Stimulated activated CD8-positive, alpha-beta memory T cell treated with anti-CD3 and anti-CD28 coated beads, Interleukin-12 subunit alpha, Interleukin-12 subunit beta, amount 100 ng/mL, for 4 hours (primary cell): Measurements from ENCODE around the gene WRAP53.

ENCODE experiments used
- DNase-seq: peaks from one replicate; pipeline ENCODE4 v3.0.0-alpha.2; 2020; ENCODE audit warnings: low read depth

The WRAP53 gene

DNA sequence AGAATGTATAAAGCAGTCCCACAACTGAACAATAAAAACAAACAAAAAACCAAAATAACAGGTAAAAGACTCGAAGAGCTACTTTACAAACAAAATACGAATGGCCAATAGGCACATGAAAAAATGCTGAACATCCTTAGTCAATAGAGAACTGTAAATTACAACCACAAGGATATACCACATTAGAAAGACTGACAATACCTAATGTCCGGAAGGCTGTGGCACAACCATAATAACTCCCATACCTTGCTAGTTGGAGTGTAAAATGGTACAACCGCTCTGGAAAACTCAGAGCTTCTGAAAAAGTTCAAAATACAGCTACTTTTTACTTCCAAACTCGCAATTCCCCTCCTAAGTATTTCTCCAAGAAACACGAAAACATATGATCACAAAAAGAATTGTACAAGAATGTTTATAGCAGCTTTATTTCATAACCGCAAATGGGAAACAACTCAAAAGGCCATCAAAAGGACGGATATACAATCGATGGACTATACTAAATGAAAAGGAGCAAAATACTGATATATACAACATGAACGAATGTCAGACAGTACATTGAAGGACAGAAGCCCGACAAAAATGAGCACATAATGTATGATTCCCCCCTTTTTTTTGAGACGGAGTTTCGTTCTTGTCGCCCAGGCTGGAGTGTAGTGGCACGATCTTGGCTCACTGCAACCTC, 3.3 kb upstream of the WRAP53 start:
- DNase-seq = no peak

DNA sequence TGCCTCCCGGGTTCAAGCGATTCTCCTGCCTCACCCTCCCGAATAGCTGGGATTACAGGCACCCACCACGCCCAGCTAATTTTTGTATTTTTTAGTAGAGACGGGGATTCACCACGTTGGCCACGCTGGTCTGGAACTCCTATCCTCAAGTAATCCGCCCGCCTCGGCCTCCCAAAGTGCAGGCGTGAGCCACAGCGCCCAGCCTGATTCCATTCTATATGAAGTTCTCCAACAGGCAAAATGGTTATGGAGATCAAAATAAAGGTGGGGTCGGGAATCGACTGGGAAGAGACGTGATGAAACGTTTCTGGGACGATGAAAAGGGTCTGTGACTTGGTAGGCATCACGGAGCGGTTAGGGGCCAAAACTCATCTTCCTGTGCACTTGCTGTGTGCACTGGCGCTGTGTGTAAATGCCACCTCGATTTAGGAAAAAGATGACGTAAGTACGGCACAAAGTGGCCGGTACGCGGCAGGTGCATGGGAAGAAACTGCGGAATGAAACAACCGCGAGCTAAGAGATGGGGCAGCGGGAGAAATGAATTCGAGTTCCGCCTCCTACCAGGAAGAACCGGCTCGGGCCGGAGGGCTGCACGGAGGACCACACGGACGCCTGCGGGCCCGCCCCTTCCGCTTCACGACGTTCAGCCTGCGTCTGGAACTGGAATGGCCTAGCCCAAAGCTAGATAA, 2.6 kb upstream of the WRAP53 start:
- DNase-seq = peak; percentile 78

DNA sequence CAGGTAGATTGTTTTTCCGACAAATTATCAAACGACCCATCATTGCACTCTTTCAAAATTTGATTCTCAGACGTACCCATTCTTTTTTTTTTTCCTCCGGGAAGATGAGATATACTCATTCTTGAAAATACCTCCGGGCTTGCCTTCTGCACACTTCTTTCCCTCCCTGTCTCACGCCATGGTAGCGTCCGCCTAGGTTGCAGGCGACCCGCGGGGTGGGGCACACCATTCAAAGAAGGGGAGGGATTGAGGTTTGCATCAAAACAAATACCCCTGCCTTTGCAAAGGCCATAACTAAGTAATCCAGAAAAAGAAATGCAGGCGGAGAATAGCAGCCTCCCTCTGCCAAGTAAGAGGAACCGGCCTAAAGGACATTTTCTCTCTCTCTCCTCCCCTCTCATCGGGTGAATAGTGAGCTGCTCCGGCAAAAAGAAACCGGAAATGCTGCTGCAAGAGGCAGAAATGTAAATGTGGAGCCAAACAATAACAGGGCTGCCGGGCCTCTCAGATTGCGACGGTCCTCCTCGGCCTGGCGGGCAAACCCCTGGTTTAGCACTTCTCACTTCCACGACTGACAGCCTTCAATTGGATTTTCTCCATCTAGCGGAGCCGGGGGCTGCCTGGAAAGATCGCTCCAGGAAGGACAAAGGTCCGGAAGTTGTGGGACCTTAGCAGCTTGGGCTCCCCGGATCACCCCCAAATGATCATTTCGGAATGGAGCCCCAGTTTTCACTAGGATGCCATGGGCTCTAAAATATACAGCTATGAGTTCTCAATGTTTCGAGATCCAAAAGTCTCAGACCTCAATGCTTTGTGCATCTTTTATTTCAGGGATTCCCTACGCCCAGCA, 1.8 kb upstream of the WRAP53 start:
- peak; percentile 65 for DNase-seq

DNA sequence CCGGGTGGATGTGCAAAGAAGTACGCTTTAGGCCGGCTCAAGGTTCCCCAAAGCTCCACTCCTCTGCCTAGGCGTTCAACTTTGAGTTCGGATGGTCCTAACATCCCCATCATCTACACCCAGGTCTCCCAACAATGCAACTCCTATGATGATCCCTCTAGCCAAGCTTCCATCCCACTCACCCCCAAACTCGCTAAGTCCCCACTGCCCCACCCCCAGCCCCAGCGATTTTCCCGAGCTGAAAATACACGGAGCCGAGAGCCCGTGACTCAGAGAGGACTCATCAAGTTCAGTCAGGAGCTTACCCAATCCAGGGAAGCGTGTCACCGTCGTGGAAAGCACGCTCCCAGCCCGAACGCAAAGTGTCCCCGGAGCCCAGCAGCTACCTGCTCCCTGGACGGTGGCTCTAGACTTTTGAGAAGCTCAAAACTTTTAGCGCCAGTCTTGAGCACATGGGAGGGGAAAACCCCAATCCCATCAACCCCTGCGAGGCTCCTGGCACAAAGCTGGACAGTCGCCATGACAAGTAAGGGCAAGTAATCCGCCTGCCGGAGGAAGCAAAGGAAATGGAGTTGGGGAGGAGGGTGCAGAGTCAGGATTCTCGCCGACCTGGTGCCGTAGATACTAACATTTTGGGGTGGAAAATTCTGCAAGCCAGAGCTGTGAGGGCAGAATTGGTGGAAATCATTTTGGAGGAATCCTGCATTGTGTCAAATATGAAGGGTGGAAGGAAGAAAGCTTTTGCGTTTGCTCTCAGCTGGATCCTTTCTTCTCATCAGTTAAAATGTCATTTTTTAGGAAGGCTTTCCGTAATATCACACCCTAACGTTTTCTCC, 987 bp upstream of the WRAP53 start, which contains the start of gene TP53:
TSS of gene TP53 (minus strand) at position 419 of the 836 bp plus-strand sequence. CDS start 10,896 bp downstream, outside the sequence.
- DNase-seq = peak; percentile 75

DNA sequence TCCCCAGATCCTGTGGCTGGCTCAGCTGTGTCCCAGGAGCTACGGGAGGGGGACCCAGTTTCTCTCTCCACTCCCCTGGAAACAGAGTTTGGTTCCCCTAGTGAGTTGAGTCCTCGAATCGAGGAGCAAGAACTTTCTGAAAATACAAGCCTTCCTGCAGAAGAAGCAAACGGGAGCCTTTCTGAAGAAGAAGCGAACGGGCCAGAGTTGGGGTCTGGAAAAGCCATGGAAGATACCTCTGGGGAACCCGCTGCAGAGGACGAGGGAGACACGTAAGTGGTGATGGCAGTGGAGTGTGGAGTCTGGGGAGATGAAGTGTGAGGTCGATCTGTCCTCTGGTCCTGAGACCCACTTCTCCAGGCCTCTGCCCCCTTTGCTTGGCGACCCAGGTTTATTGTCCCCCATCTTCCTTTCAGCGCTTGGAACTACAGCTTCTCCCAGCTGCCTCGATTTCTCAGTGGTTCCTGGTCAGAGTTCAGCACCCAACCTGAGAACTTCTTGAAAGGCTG, 585 bp downstream of the WRAP53 start:
- DNase-seq = no peak

DNA sequence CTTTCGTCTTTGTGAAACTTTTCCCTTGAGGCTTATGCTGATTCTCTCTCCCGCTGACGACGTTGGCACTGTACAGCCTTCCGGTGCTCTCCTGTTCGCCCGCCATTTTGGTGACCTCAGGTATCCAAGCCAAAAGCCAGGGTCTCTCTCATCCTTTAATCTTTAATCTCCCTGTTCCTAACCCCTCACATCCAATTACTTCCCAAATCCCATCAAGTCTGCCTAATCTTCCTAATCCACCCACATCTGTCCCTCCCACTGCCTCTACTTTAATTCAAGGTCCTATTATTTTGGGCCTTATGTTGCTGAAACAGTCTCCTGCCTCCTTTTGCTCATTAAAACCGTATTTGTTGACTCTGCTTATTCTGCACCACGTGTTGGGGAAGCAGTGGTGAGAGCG, 7.3 kb downstream of the WRAP53 start:
- no peak for DNase-seq

DNA sequence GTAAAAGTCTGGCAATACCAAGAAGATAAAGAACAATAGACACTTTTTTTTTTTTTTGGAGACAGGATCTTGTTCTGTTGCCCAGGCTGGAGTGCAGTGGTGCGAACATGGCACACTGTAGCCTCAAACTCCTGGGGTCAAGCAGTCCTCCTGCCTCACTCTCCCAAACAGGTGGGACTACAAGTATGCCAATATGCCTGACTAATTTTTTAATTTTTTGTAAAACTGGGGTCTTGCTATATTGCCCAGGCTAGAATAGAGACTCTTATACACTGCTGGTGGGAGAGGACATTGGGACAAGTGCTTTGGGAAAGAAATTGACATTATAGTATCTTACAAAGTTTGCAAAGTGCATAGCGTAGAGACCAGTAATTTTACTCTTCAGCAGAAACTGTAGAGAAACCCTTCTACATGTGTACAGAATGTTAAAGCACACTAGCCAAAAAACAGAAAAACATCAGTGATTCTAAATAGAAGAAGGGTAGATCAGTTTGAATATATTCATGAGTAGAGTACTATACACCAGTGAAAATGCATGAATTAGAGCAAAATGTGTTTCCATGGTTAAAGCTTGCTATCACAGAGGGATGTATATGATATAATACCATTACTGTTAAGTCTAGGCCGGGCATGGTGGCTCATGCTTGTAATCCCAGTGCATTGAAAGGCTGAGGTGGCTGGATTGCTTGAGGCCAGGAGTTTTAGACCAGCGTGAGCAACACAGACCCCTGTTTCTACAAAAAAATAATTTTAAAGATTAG, 9.7 kb downstream of the WRAP53 start:
- no peak for DNase-seq

DNA sequence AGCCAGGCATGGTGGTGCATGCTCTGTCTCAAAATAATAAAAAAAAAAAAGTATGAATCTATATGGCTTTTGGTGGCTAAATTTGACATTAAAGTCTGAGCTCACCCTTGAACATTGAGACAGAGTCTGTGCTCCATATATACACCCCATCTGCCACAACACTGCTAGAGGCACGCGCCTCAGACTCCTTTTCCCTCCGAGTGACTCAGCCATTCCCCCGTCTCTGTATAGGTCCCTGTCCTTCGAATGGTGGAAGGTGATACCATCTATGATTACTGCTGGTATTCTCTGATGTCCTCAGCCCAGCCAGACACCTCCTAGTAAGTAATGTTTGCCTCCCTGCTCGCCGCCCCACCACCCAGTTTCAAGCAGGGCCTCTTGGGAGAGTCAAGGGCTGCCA, 12.2 kb downstream of the WRAP53 start:
- DNase-seq = no peak

DNA sequence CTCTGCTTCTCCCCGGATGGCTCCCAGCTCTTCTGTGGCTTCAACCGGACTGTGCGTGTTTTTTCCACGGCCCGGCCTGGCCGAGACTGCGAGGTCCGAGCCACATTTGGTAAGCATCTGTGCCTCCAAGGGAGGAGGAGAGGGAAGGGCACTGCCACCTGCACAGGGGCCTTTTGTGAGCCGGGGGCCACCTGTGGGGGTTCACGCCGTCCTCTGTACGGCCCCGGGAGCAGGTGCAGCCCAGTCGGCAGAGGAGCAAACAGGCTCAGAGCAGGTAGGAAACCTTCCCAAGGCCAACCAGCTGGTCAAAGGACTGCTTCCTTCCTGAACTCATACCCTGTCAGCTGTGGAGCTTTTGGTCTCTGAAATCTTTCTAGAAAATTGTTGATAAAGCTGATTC, 13.4 kb downstream of the WRAP53 start:
- no peak for DNase-seq

DNA sequence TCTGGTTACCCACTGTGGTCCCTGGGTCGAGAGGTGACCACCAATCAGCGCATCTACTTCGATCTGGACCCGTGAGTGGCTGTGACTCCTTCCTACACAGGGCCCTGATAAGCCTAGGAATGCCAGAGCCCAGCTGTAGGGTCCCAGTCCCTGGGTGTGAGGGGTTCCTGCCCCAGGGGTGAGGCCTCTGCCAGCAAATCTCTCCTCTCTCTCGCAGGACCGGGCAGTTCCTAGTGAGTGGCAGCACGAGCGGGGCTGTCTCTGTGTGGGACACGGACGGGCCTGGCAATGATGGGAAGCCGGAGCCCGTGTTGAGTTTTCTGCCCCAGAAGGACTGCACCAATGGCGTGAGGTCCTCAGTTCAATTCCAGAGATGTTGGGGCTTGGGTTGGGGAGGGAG, 14.5 kb downstream of the WRAP53 start:
- no peak for DNase-seq

DNA sequence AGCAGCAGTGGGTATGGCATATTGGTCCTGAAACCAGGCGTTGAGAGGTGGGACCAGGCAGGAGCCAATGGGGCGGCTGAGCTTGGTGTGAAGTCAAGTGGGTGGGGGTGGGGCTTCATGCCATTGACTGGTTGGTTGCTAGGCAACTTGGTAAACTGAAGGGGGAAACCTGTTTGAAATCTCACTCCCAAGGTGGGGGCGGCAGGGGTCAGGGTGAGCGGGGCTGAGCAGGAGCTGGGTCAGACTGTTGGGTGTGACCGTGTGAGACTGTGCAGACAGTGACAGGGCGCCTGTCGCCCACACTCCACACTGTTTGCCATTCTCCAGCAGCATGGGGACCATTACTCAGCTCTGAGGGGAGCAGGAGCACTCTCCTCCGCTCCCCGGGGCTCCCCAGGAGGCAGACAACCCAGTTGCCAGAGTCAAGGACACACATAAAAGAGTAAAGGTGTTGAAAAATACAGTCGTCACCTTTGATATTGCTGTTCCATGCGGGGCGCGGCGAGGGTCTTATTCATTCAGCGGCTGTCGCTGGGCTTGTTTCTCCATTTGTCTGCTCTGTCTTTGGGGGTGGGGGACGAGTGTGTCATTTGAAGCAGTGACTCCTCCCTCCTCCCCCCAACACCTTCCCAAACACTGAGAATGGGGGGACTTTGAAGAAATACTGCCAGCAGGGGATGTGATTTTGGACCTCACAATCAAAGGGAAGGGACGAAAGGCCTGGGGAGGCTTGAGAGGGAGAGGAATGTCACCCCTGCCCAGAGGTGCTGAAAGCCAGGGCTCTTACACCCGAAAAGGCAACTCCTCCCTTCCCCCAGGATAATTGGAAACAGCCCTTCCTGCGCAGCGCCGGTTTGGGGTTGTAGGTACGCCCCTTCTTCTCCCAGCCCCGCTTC, 15.6 kb downstream of the WRAP53 start:
- no peak for DNase-seq

DNA sequence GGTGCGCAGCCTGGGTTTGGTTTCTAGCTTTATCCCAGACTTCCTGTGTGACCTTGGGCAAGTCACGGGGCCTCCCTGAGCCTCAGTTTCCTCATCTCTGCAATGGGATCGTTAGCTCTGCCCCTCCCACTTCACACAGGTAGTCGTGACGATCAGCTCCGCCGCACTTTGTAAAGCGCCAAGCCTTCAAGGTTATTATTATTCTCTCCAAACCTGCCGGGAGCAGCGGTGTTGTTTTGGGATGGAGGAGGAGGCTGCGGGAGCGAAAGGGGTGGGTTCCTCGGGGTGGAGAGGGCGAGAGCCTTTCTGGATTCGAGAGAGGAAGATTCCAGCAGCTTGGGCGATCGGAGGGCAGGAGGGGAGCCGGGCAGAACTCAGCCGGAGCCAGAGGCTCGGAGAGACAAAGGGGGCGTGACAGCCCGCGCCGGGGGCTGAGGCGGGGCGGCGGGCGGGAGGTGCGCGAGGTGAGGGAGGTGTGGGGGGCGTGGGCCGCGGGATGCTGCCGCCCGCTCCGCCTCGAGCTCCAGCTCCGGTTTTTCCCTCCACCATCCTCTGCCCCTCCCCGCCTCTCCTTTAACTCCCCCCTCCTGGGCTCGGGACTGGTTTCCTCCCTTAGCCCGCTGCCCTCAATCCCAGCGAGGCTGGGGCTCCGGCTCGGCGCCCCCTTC, 16.5 kb downstream of the WRAP53 start, which contains the start of gene EFNB3:
TSS of gene EFNB3 (plus strand) at position 602 of the 668 bp plus-strand sequence. CDS start 397 bp downstream, outside the sequence.
- no peak for DNase-seq

DNA sequence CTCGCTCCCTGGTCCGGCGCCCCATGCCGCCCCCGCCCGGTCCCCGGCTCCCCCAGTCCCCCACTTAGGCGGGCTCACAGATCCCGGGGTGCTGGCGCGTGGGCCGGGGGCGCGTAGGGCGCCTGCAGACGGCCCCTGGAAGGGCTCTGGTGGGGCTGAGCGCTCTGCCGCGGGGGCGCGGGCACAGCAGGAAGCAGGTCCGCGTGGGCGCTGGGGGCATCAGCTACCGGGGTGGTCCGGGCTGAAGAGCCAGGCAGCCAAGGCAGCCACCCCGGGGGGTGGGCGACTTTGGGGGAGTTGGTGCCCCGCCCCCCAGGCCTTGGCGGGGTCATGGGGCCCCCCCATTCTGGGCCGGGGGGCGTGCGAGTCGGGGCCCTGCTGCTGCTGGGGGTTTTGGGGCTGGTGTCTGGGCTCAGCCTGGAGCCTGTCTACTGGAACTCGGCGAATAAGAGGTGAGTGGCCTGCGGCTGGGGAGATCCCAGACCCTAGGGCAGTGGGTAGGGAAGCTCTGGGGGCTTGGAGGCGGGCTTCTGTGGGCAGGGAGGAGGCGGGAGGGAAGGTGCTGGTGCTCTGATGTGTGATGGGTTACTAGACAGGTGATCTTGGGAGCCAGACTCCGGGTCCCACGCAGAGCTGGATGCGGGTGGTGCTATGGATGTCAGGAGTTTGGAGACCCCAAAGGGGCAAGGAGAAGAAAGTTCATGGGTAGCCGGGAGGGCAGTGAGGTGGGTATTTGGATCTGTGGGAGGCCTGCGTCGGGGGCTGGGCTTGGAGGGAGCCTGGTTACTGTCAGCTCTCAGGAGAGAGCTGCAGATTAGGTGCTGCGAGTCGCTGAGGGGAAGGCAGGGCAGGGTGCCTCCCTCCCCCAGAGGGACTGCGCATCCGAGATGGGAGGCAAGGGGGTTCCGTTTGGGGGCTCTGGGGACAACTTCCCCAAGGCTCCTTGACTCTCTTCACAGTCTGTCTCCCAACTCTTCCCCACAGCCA, 17.3 kb downstream of the WRAP53 start:
- DNase-seq = no peak

DNA sequence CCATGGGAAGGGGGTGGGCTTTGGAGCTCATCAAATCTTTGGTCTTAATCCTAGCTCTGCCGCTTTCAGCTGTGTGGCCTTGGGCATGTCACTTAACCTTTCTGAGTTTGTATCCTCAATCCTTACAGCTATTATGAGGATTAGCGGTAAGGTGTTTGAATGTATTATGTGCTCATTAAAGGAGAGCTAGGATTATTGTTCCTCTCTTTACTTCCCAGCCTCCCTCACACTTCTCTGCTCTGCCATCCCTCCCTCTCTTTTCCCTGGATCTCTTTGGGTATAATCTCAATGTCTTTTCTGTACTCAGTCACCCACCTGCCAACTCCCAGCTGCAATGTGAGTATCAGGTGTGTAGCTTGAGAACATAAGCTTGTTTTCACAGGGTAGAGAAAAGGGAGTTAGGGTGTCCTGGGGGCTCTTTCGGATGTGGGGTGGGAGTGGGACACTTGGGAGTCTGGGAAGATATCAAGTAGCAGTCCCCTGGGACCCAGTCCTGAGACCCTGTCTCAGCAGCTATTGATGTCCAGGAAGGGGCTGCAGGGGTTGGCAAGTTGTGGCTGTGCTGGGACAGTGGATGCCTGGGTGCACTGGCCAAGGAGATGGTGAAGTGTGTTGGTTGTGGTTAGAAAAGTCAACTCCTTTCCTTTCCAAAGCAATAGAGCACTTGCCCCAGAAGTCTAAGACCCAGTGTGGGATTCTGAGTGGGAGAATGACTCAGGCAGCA, 18.5 kb downstream of the WRAP53 start:
- DNase-seq = no peak

DNA sequence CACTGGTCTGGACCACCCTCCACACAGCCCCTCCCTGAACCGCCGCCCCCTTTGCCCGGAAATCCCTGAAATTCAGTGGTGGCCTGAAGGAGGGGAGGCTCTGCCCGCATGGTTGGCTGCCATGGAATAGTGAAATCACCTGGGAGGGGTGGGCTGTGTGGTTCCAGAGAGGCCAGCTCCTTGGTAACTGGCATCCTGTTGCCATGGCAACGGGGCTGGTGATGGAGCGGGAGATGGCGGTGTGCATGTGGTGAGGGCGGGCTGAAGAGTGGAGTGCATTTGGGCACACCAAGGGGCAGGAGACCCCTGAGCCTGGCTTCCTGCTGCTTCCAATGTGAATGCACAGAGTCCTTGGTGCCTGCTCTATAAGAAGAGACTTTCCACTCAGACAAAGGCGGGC, 19.2 kb downstream of the WRAP53 start:
- no peak for DNase-seq

DNA sequence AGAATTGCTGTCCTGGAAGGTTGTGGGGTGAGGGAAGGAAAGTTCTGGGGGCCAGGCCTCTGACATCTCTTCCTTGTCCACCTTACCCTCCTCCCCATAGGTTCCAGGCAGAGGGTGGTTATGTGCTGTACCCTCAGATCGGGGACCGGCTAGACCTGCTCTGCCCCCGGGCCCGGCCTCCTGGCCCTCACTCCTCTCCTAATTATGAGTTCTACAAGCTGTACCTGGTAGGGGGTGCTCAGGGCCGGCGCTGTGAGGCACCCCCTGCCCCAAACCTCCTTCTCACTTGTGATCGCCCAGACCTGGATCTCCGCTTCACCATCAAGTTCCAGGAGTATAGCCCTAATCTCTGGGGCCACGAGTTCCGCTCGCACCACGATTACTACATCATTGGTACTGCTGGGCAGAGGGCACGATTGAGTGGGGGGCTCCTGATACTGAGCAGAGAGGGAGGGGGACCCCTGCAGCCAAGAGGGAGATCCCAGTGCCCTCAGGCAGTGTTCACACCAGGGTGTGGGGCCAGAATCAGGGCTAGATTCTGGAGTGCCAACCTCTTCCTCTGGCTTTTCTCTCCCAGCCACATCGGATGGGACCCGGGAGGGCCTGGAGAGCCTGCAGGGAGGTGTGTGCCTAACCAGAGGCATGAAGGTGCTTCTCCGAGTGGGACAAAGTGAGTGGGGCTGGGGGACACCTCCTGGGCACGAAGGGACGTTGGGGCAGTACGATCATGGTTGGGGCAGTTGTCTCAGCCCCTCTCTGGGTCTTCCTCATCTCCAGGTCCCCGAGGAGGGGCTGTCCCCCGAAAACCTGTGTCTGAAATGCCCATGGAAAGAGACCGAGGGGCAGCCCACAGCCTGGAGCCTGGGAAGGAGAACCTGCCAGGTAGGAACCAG, 19.8 kb downstream of the WRAP53 start:
- DNase-seq = no peak
